Astrocyte of the spinal cord (primary cell): ENCODE measurements around the gene RANGRF.

Experiments
- DNase-seq: peaks from one replicate; pipeline ENCODE4 v3.0.0; 2011; ENCODE audit warnings: low read depth, low spot score
- H3K4me3 ChIP-seq: 2 replicates; pipeline ENCODE4 v1.5.1; 2011; ENCODE audit warnings: low read depth, mild to moderate bottlenecking, low read length, moderate library complexity
- in situ Hi-C: cut with HindIII; loops from 2 replicates; pipeline ENCODE4 v1.10.0; 2017; ENCODE audit warnings: low sequenced_read_pairs
- TF ChIP-seq, protein P1 (sequence below): IDR thresholded peaks from 2 replicates; pipeline ENCODE4 v1.5.1; 2012; ENCODE audit warnings: low read depth, mild to moderate bottlenecking, low read length, inconsistent platforms

The RANGRF gene

DNA sequence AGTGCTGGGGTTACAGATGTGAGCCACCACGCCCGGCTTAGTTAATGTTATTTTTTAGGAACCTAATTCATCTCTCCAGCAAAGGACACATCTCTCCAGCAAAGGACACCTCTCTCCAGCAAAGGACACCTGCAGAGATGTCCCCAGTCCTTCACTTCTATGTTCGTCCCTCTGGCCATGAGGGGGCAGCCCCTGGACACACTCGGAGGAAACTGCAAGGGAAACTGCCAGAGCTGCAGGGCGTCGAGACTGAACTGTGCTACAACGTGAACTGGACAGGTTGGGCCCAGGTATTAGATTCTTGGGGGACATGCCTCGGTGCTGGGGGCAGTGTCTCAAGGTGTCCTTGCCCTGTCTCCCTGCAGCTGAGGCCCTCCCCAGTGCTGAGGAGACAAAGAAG is 34.7 kb upstream of the RANGRF start:
- no peak overlapping the region for H3K4me3 ChIP-seq
- in situ Hi-C loops = no loop called here
- DNase-seq = peak; percentile 6
- TF ChIP-seq, protein P1, sequence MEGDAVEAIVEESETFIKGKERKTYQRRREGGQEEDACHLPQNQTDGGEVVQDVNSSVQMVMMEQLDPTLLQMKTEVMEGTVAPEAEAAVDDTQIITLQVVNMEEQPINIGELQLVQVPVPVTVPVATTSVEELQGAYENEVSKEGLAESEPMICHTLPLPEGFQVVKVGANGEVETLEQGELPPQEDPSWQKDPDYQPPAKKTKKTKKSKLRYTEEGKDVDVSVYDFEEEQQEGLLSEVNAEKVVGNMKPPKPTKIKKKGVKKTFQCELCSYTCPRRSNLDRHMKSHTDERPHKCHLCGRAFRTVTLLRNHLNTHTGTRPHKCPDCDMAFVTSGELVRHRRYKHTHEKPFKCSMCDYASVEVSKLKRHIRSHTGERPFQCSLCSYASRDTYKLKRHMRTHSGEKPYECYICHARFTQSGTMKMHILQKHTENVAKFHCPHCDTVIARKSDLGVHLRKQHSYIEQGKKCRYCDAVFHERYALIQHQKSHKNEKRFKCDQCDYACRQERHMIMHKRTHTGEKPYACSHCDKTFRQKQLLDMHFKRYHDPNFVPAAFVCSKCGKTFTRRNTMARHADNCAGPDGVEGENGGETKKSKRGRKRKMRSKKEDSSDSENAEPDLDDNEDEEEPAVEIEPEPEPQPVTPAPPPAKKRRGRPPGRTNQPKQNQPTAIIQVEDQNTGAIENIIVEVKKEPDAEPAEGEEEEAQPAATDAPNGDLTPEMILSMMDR = peak; percentile 20

DNA sequence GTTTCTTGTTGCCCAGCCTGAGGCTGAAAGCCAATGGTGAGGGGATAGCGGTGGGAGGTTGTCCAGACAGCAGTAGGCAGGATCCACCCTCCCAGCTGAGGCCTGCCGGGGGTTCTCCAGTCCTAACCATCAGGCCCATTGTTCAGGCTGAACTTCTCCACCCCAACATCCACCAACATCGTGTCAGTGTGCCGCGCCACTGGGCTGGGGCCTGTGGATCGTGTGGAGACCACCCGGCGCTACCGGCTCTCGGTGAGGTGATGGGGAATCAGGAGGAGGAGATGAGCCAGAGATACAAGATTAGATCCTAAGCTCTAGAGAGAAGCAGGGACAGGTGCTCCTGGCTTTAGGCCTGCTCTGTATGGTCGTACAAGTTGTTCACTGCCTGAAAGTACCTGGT is 33.6 kb upstream of the RANGRF start:
- DNase-seq = no peak
- TF ChIP-seq, protein P1 = no peak
- in situ Hi-C loops = no loop called here
- no peak overlapping the region for H3K4me3 ChIP-seq

DNA sequence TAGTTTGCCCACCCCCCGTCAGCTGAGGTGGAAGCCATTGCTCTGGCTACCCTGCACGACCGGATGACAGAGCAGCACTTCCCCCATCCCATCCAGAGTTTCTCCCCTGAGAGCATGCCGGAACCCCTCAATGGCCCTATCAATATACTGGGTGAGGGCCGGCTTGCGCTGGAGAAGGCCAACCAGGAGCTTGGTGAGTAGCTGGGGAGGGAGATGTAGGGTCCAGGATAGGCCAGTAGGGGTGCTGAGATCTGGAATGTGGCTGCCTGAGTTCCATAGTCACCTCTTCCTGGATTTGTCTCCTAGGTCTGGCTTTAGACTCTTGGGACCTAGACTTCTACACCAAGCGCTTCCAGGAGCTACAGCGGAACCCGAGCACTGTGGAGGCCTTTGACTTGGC is 33.0 kb upstream of the RANGRF start:
- in situ Hi-C loops = no loop called here
- no peak for DNase-seq
- H3K4me3 ChIP-seq = no peak overlapping the region
- TF ChIP-seq, protein P1 = peak; percentile 3

DNA sequence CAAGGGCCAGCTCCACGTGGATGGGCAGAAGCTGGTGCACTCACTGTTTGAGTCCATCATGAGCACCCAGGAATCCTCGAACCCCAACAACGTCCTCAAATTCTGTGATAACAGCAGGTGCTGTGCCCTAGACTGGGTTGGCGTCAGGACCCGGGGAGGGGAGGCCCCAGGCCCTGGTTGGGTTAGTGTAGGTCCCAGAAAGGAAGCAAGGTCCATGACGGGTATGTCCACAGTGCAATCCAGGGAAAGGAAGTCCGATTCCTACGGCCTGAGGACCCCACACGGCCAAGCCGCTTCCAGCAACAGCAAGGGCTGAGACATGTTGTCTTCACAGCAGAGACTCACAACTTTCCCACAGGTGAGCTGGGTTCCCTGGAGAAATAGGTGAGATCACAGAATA is 32.2 kb upstream of the RANGRF start:
- H3K4me3 ChIP-seq = no peak overlapping the region
- in situ Hi-C loops = no loop called here
- no peak for DNase-seq
- TF ChIP-seq, protein P1 = no peak

DNA sequence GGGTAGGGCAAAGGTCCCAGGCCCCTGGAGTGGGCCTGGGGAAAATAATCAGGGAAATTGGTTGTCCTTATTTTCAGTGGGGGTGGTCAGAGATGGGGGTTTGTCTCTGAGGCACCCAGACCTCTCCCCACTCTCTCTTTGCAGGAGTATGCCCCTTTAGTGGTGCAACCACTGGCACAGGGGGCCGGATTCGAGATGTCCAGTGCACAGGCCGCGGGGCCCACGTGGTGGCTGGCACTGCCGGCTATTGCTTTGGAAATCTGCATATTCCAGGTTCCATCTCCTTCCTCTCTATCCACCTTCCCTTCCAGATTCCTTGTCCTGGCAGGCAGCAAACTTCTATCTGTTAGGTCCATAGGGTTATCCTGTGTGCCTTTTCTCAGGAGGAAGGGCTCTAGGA is 31.8 kb upstream of the RANGRF start:
- DNase-seq = no peak
- in situ Hi-C loops = no loop called here
- TF ChIP-seq, protein P1 = no peak
- no peak overlapping the region for H3K4me3 ChIP-seq

DNA sequence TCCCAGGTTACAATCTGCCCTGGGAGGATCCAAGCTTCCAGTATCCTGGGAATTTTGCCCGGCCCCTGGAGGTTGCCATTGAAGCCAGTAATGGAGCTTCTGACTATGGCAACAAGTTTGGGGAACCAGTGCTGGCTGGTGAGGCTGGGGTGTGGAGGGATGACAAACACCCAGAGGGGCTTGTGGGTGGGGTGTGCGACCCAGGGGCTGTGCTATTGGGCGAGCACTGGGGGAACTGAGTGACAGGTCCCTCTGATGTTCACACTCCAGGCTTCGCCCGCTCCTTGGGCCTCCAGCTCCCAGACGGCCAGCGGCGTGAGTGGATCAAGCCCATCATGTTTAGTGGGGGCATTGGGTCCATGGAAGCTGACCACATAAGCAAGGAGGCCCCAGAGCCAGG is 30.7 kb upstream of the RANGRF start:
- DNase-seq = no peak
- in situ Hi-C loops = no loop called here
- TF ChIP-seq, protein P1 = no peak
- H3K4me3 ChIP-seq = no peak overlapping the region

DNA sequence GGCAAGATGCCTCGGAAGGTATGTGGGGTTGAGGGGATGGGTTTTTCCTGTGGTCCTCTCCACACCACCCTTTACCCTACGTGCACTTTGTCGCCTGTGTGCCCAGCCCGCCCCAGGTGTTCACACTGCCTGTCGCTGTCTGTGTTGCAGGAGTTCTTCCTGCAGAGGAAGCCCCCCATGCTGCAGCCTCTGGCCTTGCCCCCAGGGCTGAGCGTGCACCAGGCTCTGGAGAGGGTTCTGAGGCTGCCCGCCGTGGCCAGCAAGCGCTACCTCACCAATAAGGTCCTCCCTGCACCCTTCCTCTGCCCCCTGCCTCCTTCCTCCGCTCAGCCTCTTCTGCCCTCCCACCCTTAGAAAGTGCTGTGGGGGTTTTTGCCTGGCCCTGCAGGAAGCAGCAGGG is 24.1 kb upstream of the RANGRF start:
- in situ Hi-C loops = no loop called here
- TF ChIP-seq, protein P1 = no peak
- no peak for DNase-seq
- H3K4me3 ChIP-seq = no peak overlapping the region
